MM.1S (cell line): ENCODE data around the gene PLA1A.

Source experiments
- EZH2 ChIP-seq: fragments of 300-600 bp; sonication (generic); optimal IDR thresholded peaks from 2 replicates; pipeline ENCODE3; 2017; ENCODE audit warnings: low read depth, mild to moderate bottlenecking, antibody characterized with exemption, low read length, mixed read lengths
- EZH2phosphoT487 ChIP-seq: fragments of 300-600 bp; sonication (generic); IDR thresholded peaks from 2 replicates; pipeline ENCODE4 v1.6.1; 2018; ENCODE audit warnings: antibody characterized with exemption, low read length
- TF ChIP-seq, protein P1 (sequence below): fragments of 300-600 bp; sonication (generic); IDR thresholded peaks from 2 replicates; pipeline ENCODE4 v1.5.1; 2016; ENCODE audit warnings: antibody characterized with exemption, low read length, mixed read lengths

DNA sequence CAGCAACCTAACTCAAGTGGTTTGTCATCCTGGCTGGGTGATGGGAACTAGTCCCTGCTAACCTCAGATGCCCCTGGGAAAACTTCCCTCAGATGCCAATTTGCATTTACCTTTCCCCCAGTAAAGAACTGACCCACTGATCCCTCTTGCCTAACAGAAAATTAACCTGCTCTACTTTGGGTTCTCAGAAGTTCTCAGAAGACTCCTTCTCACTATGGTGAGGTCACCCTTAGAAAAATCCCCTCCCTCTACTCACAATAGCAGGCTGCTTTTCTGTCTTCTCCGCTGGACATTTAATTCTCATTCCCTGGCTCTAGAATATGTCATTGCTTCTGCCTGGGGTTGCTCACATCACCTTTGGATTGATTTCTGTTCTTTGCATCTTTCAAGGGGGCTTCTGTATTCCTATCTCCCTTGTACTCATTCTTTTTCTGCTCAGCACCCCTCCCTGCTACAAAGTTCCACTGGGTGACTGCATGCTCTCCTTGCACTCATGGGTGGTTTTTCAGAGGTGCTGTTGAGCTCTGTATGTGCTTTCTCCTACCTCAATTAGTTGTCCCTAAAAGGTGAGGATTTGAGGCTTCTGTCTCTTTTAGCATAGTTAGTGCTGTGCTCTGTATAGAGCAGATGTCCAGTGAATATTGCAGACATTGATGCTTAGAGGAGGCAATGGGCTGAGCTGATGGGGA is 869 bp downstream of the PLA1A start:
- TF ChIP-seq EZH2 = no peak
- TF ChIP-seq, protein P1, sequence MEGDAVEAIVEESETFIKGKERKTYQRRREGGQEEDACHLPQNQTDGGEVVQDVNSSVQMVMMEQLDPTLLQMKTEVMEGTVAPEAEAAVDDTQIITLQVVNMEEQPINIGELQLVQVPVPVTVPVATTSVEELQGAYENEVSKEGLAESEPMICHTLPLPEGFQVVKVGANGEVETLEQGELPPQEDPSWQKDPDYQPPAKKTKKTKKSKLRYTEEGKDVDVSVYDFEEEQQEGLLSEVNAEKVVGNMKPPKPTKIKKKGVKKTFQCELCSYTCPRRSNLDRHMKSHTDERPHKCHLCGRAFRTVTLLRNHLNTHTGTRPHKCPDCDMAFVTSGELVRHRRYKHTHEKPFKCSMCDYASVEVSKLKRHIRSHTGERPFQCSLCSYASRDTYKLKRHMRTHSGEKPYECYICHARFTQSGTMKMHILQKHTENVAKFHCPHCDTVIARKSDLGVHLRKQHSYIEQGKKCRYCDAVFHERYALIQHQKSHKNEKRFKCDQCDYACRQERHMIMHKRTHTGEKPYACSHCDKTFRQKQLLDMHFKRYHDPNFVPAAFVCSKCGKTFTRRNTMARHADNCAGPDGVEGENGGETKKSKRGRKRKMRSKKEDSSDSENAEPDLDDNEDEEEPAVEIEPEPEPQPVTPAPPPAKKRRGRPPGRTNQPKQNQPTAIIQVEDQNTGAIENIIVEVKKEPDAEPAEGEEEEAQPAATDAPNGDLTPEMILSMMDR = no peak
- TF ChIP-seq EZH2phosphoT487 = no peak
